Stimulated activated CD8-positive, alpha-beta memory T cell treated with anti-CD3 and anti-CD28 coated beads, Interleukin-7, amount 100 ng/mL, for 24 hours (primary cell): Measurements from ENCODE around the gene MSANTD2.

ENCODE experiments used
- DNase-seq: peaks from one replicate; pipeline ENCODE4 v3.0.0-alpha.2; 2020; ENCODE audit warnings: low read depth

MSANTD2 gene

GRCh38 chr11:124753205-124753604, 47.0 kb downstream of the MSANTD2 start:
- no peak for DNase-seq

GRCh38 chr11:124752471-124753102, 47.6 kb downstream of the MSANTD2 start:
- DNase-seq: no peak

- no peak for DNase-seq
Measured at GRCh38 chr11:124751741-124752470, 48.3 kb downstream of the MSANTD2 start, which contains the start of gene VSIG2. Gene VSIG2 (minus strand): TSS chr11:124752255. CDS start chr11:124752137, 118 bp downstream.

- no peak for DNase-seq
Measured at GRCh38 chr11:124751391-124751740, 48.8 kb downstream of the MSANTD2 start.

DNA sequence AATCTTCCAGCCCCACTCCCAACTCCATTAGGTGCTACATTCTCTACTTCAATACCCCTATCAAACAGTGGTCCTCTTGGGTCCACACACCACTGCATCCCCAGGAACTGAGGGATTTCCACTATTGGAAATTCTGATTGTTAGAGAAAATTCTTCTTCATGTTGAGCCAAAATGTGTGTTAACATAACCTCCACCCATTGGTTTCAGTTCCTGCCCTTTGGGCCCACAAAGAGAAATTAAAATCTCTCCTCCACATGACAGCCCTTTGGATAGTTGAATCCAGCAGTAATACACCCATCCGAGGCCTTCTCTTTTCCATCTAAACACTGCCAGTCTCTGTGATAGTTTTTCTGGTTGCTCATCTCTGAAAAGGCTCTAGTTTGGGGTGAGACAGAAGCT, 50.3 kb downstream of the MSANTD2 start:
- DNase-seq: no peak

DNA sequence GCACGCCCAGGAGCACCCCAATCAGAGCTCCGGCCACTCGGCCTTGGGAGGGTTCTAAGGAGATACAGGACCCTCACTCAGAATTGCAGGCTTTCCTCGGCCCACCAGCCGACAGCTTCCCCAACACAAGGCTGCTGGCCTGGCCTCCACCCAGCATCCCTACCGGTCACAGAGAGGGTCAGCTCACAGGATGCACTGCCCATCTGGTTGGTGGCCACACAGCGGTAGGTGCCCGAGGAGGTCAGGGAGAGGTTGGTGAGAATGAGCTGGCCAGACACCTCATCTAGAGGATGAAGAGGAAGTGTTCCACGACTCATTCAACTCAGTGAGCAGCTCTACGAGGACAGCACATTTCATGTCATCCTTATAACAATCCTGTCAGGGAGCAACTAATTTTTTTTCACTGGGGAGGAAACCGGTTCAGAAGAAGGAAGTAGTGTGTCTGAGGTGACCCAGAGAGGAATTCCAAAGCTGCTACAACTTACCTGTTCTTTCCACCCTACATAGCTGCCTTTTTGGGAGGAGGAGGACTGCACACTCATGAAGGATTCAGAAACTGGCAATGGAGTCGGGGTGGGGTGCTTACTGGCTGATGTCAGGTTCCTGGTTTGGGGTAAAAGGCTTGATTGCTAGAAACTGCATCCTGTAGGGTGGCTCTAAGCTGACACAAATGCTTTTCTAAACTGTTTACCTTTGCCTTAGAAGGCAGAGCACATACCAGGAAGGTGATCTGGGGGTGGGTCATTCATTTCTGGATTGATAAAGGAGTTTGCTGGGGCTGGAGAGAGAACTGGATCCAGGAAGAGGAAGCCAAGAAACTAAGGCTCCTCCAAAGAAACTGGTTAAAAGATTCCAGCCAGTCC, 51.5 kb downstream of the MSANTD2 start:
- no peak for DNase-seq

- no peak for DNase-seq
Measured at GRCh38 chr11:124748100-124748418, 52.1 kb downstream of the MSANTD2 start.

DNA sequence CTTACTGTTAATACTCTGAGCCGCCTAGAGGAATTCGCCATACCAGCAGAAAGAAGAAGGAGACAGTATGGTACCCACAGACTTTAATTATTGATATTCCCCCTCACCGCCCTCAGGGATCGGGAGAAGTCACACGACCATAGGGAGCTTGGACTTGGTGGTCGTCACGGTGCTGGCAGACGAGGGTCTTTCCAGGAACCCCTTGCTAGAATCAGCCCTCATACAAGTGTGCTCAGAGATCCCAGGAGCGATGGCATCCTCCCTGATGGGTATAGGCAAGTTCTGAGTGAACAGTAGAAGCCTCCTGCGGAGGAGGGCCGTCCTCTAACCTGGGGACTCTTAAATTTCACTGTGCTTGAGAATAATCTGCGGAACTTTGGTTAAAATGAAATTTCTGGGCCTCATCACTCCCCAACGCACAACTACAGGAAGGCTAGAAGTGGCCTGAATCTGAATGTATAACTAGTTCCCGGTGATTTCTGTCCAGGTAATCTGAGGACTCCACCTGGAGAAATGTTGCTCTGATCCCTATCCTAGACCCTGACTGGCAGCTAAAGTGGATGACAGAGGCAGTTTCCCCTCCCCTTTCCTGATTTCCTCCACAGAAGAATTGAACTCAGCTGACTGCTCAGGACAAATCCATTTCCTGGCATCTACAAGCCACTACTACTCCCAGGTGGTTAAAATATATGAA, 52.7 kb downstream of the MSANTD2 start:
- no peak for DNase-seq

DNA sequence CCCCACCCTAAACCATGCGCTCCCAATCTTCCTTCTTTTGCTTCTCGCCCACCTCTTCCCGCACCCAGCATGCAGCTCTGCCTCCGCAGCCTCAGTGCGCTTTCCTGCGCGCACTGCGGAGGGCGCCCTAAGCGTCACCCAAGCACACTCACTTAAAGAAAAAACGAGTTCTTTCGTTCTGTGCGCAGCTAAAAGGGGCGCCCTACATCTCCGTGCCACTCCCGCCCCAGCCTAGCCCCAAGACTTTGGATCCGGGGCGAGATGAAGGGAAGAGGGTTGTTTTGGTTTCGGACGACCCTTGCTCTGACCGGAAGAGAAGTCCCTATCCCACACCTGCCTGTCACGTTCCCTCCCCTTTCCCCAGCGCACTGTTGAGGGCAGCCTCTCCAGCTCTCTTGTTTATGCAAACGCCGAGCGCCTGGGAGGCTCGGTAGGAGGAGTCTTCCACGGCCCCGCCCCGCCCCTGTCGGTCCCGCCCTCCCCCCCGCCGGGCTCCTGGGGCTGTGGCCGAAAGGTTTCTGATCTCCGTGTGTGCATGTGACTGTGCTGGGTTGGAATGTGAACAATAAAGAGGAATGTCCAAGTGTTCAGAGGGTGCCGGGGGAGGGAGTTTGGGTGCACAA, 53.5 kb downstream of the MSANTD2 start:
- DNase-seq: peak; percentile 56

DNA sequence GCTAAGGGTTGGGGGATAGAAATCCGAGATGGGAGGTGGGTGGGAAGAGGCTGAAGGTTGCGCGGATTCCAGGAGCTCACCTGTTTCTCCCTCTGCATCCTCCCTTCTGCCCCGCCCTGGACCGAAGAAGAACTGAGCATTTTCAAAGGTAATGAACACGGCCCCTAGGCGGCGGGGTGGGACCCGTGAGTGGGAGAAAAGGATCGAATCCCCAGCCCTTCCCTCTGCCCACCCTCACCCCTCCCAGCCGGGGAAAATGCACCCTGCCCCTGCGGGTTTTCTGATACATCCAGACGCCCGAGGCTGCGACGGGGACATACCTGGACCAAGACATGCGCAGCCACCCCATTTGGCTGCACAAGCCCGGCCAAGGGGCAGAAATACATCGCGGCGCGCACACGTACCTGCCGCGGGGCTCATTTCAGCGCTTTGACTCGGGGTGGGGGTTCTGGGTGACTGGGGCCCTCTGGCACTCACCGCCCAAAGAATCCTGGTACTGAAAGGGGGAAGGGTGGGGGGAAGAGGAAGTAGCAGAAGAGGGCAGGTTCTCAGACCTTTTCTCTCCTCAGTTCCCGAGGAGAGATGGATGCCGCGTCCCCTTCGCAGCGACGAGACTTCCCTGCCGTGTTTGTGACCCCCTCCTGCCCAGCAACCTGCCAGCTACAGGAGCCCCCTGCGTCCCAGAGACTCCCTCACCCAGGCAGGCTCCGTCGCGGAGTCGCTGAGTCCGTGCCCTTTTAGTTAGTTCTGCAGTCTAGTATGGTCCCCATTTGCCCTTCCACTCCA, 54.2 kb downstream of the MSANTD2 start:
- DNase-seq: no peak

DNA sequence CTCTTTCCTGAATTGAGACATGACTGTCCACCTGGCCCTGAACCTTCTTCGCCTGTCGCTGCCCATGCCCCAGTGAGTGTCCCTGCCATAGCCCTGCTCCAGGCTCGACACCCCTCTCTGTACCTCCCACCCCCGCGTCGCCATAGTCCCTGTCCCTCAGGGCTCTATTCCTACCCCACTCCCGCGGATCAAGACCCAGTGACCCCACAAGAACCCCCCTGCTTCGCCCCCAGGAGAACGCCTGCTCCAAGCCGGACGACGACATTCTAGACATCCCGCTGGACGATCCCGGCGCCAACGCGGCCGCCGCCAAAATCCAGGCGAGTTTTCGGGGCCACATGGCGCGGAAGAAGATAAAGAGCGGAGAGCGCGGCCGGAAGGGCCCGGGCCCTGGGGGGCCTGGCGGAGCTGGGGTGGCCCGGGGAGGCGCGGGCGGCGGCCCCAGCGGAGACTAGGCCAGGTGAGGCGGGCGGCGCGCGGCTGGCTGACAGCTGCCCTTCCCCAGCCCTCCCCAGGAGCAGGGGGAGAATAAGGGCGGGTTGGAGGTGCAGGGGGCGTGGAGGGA, 54.9 kb downstream of the MSANTD2 start:
- DNase-seq: no peak

- DNase-seq: no peak
Measured at GRCh38 chr11:124743050-124743449, 57.2 kb downstream of the MSANTD2 start.

DNA sequence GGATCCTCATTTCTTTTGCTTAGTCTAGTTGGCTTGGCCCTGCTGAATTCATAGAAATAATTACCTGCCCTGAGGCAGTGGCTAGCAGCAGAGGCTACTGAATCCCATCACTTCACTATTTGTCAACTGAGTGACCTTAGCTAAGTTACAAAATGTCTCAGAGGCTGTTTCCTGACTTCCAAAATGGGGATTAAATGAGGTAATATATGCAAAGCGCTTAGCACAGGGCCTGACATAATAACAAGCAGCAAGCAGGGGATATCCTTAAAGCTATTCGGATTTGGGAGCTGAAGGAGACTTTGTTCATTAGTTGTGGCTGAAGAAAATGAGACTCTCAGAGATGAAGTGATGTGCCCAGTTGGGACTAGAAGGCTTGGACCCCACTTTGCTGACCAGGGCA, 57.7 kb downstream of the MSANTD2 start:
- no peak for DNase-seq

DNA sequence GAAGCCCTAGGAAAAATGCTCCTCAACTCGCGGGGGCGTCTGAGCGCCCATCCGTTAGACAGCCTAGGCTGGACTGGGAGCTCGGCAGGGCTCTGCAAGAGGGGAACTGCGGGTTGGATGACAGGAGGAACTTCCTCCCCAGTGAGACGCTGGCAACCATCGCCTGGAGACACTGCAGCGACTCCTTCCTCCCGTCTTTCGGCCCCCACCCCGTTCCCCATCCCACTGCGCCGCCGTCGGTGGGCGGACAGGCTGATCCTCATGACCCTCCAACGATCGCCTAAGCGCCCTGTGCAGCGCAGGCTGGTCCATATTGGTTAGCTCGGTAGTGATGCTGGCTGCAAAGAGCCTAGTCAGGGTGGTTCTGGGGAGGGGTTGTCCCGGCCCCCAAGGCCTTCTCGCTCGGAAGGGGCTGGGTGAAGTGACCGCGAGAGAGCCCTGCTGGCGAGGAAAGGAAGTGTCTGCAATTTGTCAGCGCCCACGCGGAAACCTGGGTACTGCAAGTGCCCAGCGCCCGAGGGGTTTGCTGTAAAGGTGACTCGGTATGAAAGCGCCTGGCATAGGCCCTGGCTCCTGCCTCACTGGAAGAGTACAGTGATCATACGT, 59.8 kb downstream of the MSANTD2 start:
- no peak for DNase-seq

DNA sequence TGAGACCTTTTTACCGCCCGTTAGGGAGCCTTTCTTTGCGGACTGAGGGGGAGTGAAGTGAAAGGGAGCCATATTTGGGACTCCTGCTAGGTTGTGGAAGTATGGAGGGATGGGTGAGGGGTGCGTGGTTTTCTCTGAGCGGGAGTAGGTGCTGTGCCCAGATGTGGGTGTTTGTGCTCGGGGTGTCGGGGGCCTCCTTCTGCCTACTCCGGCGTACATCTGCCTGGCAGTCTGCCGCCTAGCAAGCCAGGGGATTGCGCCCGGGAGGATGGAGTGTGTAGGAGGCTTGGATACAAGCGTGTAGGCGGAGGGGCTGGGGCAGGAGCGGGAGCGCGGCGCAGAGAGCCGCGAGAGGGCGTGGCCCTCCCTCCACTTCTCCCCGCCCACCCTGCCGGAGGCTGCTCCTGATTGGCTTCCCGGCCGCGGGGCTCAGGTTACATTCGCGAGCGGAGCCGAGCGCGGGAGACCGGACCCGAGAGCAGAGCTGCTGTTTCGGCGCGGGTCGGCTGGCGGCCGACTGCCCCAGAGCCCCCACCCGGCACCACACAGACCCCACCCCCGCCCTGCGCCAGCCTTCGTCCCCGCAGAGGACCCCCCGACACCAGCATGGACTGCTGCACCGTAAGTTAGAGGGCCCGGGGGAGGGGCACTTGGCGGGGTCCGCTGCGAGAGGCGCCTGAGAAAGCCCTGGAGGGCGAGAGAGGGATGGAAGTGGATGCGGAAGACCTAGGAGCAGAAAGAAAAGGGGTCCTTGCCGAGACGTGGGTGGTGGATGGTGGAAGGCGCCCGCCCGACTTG, 60.5 kb downstream of the MSANTD2 start, which contains the start of gene NRGN:
Gene NRGN, plus strand, starts transcription at position 464 of the 798 bp plus-strand sequence. Its CDS starts 143 bp downstream, at position 607.
- peak; percentile 61 for DNase-seq

GRCh38 chr11:124738713-124739478, 61.3 kb downstream of the MSANTD2 start:
- DNase-seq: no peak

- no peak for DNase-seq
Measured at GRCh38 chr11:124737638-124738305, 62.4 kb downstream of the MSANTD2 start.

DNA sequence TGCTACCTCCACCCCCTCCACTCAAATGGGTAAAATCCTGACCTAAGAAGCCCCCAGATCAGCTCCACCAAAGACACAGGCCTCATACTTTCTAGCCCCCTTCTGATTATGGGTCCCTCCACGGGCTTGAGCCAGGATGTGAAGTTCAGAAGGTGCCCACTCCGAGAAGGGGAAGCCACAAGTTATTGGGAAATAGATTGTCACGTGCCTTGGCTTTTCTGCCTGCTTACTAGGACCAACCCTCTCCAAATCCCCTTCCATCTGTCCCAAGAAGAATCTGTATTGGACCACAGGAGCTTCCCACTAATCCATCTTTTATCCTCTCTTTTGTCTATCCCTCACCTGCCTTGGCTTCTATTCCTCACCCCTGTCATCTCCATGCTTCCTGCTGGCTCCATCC, 63.5 kb downstream of the MSANTD2 start:
- DNase-seq: no peak
